Colonic mucosa (tissue), 4 donors: ENCODE data around the gene CHURC1. TPM values are rescaled to one million over a fixed set of nuclear protein-coding genes. Genes with fewer than 3 reads are reported as not detected.

Experiments
- DNase-seq: peaks from one replicate; pipeline ENCODE4 v3.0.0-alpha.2; 2020
- H3K27ac ChIP-seq: fragments of 200-600 bp; one replicate; pipeline ENCODE4 v1.8.0; 2021
- H3K27me3 ChIP-seq: fragments of 200-600 bp; one replicate; pipeline ENCODE4 v1.8.0; 2021
- H3K36me3 ChIP-seq: fragments of 200-600 bp; one replicate; pipeline ENCODE4 v1.8.0; 2021
- H3K4me1 ChIP-seq: fragments of 200-600 bp; one replicate; pipeline ENCODE4 v1.8.0; 2021; ENCODE audit warnings: mild to moderate bottlenecking
- H3K4me3 ChIP-seq: fragments of 200-600 bp; one replicate; pipeline ENCODE4 v1.8.0; 2021
- H3K9ac ChIP-seq, 2 donors: one replicate each; pipeline ENCODE4 v1.7.0; 2013; ENCODE audit warnings: control low read depth in 2 of 2, low read depth in 2 of 2, low read length in 2 of 2
- H3K9me3 ChIP-seq: fragments of 200-600 bp; one replicate; pipeline ENCODE4 v1.8.0; 2021
- CTCF ChIP-seq: fragments of 200-600 bp; IDR thresholded peaks from one replicate; pipeline ENCODE4 v1.8.0; 2022; ENCODE audit warnings: antibody characterized with exemption, mild to moderate bottlenecking
- intact Hi-C: fragments of 100-400 bp; cut with DNase I; formaldehyde crosslinking; loops from one replicate; pipeline ENCODE4 v1.14.1; 2022
- total RNA-seq, 2 donors: library from RNA; stranded (reverse); fragmentation: NEBNext Ultra II Directional in 1 of 2; extraction: Animal tissue kit (Norgen Biotek cat#: 25700) in 1 of 2; gene quantifications; one replicate each; pipeline ENCODE4 v1.2.1, GENCODE V29; 2021
- donor health status: healthy.
- donor health status: DM: no; HTN: no; CAD: no.
- donor health status: DM: no; HTN: no; CAD: no.

Gene CHURC1
- total RNA-seq, 2 donors from 2014 or later: 46.5 to 57.7 TPM

- H3K4me3 ChIP-seq: peak overlapping the region; percentile 36
- H3K27me3 ChIP-seq: no peaks in the 10 kb centered on the region
- intact Hi-C loops: no loop called here
- peak overlapping the region; percentile 80 for H3K27ac ChIP-seq
- H3K9me3 ChIP-seq: no peaks in the 10 kb centered on the region
- peaks cover 8% of the 10 kb centered on the region for H3K4me1 ChIP-seq
- no peaks in the 10 kb centered on the region for H3K36me3 ChIP-seq
- peak; percentile 65 for DNase-seq
- TF ChIP-seq CTCF: no peak
- peak overlapping the region in 1 of 2 donors; percentile 71 for H3K9ac ChIP-seq
These were observed 24.9 kb downstream of the CHURC1 start for GRCh38 chr14:64938972-64939816.

- Histone ChIP-seq H3K4me3 (peak overlapping the region; percentile 36), H3K4me1 (peaks cover 8% of the 10 kb centered on the region), H3K27me3 (no peaks in the 10 kb centered on the region), H3K9ac (peak overlapping the region in 1 of 2 donors; percentile 71), H3K9me3 (no peaks in the 10 kb centered on the region), H3K27ac (peak overlapping the region; percentile 80), H3K36me3 (no peaks in the 10 kb centered on the region)
- TF ChIP-seq CTCF: no peak
- intact Hi-C loops: no loop called here
- no peak for DNase-seq
These were observed 25.5 kb downstream of the CHURC1 start for GRCh38 chr14:64939817-64940190.

- H3K27ac ChIP-seq: peak overlapping the region; percentile 80
- no peaks in the 10 kb centered on the region for H3K9me3 ChIP-seq
- intact Hi-C loops: no loop called here
- H3K9ac ChIP-seq: peak overlapping the region in 1 of 2 donors; percentile 71
- H3K36me3 ChIP-seq: no peaks in the 10 kb centered on the region
- TF ChIP-seq CTCF: no peak
- peak overlapping the region; percentile 36 for H3K4me3 ChIP-seq
- DNase-seq: no peak
- H3K27me3 ChIP-seq: no peaks in the 10 kb centered on the region
- H3K4me1 ChIP-seq: peaks cover 8% of the 10 kb centered on the region
These were observed 26.2 kb downstream of the CHURC1 start for GRCh38 chr14:64940336-64940910.

- no peaks in the 10 kb centered on the region for H3K9me3 ChIP-seq
- peak within 1 kb of the TSS; percentile 80 for H3K27ac ChIP-seq
- intact Hi-C loops: no loop called here
- peak within 1 kb of the TSS; percentile 36 for H3K4me3 ChIP-seq
- H3K4me1 ChIP-seq: peaks cover 8% of the 10 kb centered on the region
- peak within 1 kb of the TSS in 1 of 2 donors; percentile 71 for H3K9ac ChIP-seq
- H3K36me3 ChIP-seq: no peaks in the 10 kb centered on the region
- no peaks in the 10 kb centered on the region for H3K27me3 ChIP-seq
- peak; percentile 93 for DNase-seq
- no peak for TF ChIP-seq CTCF
These were observed 28.4 kb downstream of the CHURC1 start, which contains the start of gene GPX2 for GRCh38 chr14:64942531-64943111. TSS of gene GPX2 (minus strand) at chr14:64942745. CDS start at chr14:64942726, 19 bp downstream.

- Histone ChIP-seq H3K4me3 (no peak overlapping the region), H3K9me3 (no peaks in the 10 kb centered on the region), H3K27ac (peak overlapping the region; percentile 80), H3K27me3 (no peaks in the 10 kb centered on the region), H3K9ac (peak overlapping the region in 1 of 2 donors; percentile 10), H3K36me3 (no peaks in the 10 kb centered on the region), H3K4me1 (peaks cover 8% of the 10 kb centered on the region)
- DNase-seq: peak; percentile 21
- no peak for TF ChIP-seq CTCF
- intact Hi-C loops: no loop called here
These were observed 29.3 kb downstream of the CHURC1 start for GRCh38 chr14:64943556-64943955.
